Cardiac muscle cell (in vitro differentiated cells and primary cell): ENCODE results near the gene DGKB. TPM values are rescaled to one million over a fixed set of nuclear protein-coding genes. Genes with fewer than 3 reads are reported as not detected.

ENCODE experiments used
- DNase-seq, 2 donors: peaks; one replicate each; pipeline versions ENCODE4 v3.0.0 to v3.0.0-alpha.2; 2010 to 2017; ENCODE audit warnings: low read depth in 1 of 2, low spot score in 1 of 2
- H3K27ac ChIP-seq: fragments of 200-600 bp; sonication (generic); 2 replicates; pipeline ENCODE4 v1.5.1; 2016
- H3K27me3 ChIP-seq: fragments of 200-600 bp; sonication (generic); 2 replicates; pipeline ENCODE4 v1.6.0; 2016; ENCODE audit warnings: control low read depth
- H3K36me3 ChIP-seq: fragments of 200-600 bp; sonication (generic); 2 replicates; pipeline ENCODE4 v1.5.1; 2016; ENCODE audit warnings: control low read depth
- H3K4me1 ChIP-seq: fragments of 200-600 bp; sonication (generic); 2 replicates; pipeline ENCODE4 v1.8.1; 2017; ENCODE audit warnings: low read depth, mild to moderate bottlenecking, mixed run types
- H3K4me3 ChIP-seq: fragments of 200-600 bp; sonication (generic); 2 replicates; pipeline ENCODE4 v1.5.1; 2016; ENCODE audit warnings: mild to moderate bottlenecking
- H3K9me3 ChIP-seq: fragments of 200-600 bp; sonication (generic); 2 replicates; pipeline ENCODE4 v1.5.1; 2017; ENCODE audit warnings: low read depth, mild to moderate bottlenecking, control low read depth
- CTCF ChIP-seq: IDR thresholded peaks from 2 replicates; pipeline ENCODE4 v1.5.1; 2012; ENCODE audit warnings: low read depth, mild to moderate bottlenecking, low read length
- polyA plus RNA-seq: library from polyadenylated mRNA; unstranded; fragments of >200 nt; fragmentation: Nextera tagmentation; extraction: Ambion mirVana; gene quantifications from 2 replicates; pipeline ENCODE4 v1.2.1, GENCODE V29; 2016
- total RNA-seq: library from RNA; depleted of rRNA; stranded (reverse); fragments of >200 nt; gene quantifications from 2 replicates; pipeline ENCODE4 v1.2.3, GENCODE V29; 2016

Gene DGKB
- total and polyA plus RNA-seq, 2 experiments from 2014 or later = 0.07 to 0.86 TPM

- DNase-seq = no peak
- no peak for TF ChIP-seq CTCF
- Histone ChIP-seq H3K4me1 (no peaks in the 10 kb centered on the region), H3K36me3 (no peaks in the 10 kb centered on the region), H3K4me3 (no peak overlapping the region), H3K27ac (no peak overlapping the region), H3K27me3 (no peaks in the 10 kb centered on the region), H3K9me3 (no peaks in the 10 kb centered on the region)
Measured at GRCh38 chr7:14147532-14147931, 755.0 kb downstream of the DGKB start.

- H3K27me3 ChIP-seq = no peaks in the 10 kb centered on the region
- no peak for DNase-seq
- TF ChIP-seq CTCF = no peak
- H3K4me3 ChIP-seq = no peak overlapping the region
- no peaks in the 10 kb centered on the region for H3K36me3 ChIP-seq
- no peaks in the 10 kb centered on the region for H3K4me1 ChIP-seq
- H3K9me3 ChIP-seq = no peaks in the 10 kb centered on the region
- no peak overlapping the region for H3K27ac ChIP-seq
Measured at GRCh38 chr7:14144538-14144937, 758.0 kb downstream of the DGKB start.

- H3K4me3 ChIP-seq = no peak overlapping the region
- H3K27me3 ChIP-seq = no peaks in the 10 kb centered on the region
- H3K27ac ChIP-seq = no peak overlapping the region
- no peaks in the 10 kb centered on the region for H3K9me3 ChIP-seq
- no peaks in the 10 kb centered on the region for H3K4me1 ChIP-seq
- H3K36me3 ChIP-seq = no peaks in the 10 kb centered on the region
- TF ChIP-seq CTCF = no peak
- DNase-seq = no peak
Measured at GRCh38 chr7:14144109-14144508, 758.4 kb downstream of the DGKB start.

GRCh38 chr7:14137676-14138075 is 764.9 kb downstream of the DGKB start:
- TF ChIP-seq CTCF = no peak
- Histone ChIP-seq H3K4me3 (no peak overlapping the region), H3K27me3 (no peaks in the 10 kb centered on the region), H3K36me3 (no peaks in the 10 kb centered on the region), H3K27ac (no peak overlapping the region), H3K9me3 (no peaks in the 10 kb centered on the region), H3K4me1 (no peaks in the 10 kb centered on the region)
- no peak for DNase-seq

GRCh38 chr7:14133752-14134151 is 768.8 kb downstream of the DGKB start:
- no peak for TF ChIP-seq CTCF
- H3K9me3 ChIP-seq = no peaks in the 10 kb centered on the region
- no peak overlapping the region for H3K4me3 ChIP-seq
- H3K4me1 ChIP-seq = no peaks in the 10 kb centered on the region
- no peak for DNase-seq
- no peak overlapping the region for H3K27ac ChIP-seq
- H3K36me3 ChIP-seq = no peaks in the 10 kb centered on the region
- H3K27me3 ChIP-seq = no peaks in the 10 kb centered on the region

GRCh38 chr7:14125998-14126397 is 776.6 kb downstream of the DGKB start:
- Histone ChIP-seq H3K4me1 (peaks cover 4% of the 10 kb centered on the region), H3K4me3 (no peak overlapping the region), H3K9me3 (no peaks in the 10 kb centered on the region), H3K27ac (no peak overlapping the region), H3K27me3 (no peaks in the 10 kb centered on the region), H3K36me3 (no peaks in the 10 kb centered on the region)
- DNase-seq = no peak
- no peak for TF ChIP-seq CTCF
